Tibial nerve (tissue), 4 donors: ENCODE data around the gene DPH1. TPM values are rescaled to one million over a fixed set of nuclear protein-coding genes. Genes with fewer than 3 reads are reported as not detected.
A peak's percentile ranks its signal among the peaks of the same experiment; 100 is the strongest.

Experiments used
- DNase-seq, 2 donors: peaks; one replicate each; pipeline ENCODE4 v3.0.0-alpha.2; 2019; ENCODE audit warnings: low spot score in 2 of 2
- H3K27ac ChIP-seq, 4 donors: fragments of 200-600 bp; sonication (generic) in 3 of 4; one replicate each; pipeline ENCODE4 v1.5.1; 2017 to 2019; ENCODE audit warnings: mild to moderate bottlenecking in 1 of 4
- H3K27me3 ChIP-seq, 2 donors: fragments of 200-600 bp; sonication (generic) in 1 of 2; one replicate each; pipeline versions ENCODE4 v1.5.1 to v1.6.0; 2017 to 2019
- H3K36me3 ChIP-seq, 3 donors: fragments of 200-600 bp; sonication (generic); one replicate each; pipeline ENCODE4 v1.5.1; 2018 to 2019
- H3K4me1 ChIP-seq, 4 donors: fragments of 200-600 bp; sonication (generic) in 3 of 4; one replicate each; pipeline ENCODE4 v1.5.1; 2017 to 2019
- H3K4me3 ChIP-seq, 4 donors: fragments of 200-600 bp; sonication (generic) in 3 of 4; one replicate each; pipeline ENCODE4 v1.5.1; 2017 to 2019; ENCODE audit warnings: mild to moderate bottlenecking in 1 of 4, moderate library complexity in 1 of 4
- H3K9me3 ChIP-seq, 4 donors: fragments of 200-600 bp; sonication (generic) in 3 of 4; one replicate each; pipeline ENCODE4 v1.5.1; 2017 to 2019
- EP300 ChIP-seq, 2 donors: sonication (generic); formaldehyde crosslinking; IDR thresholded peaks; one replicate each; pipeline ENCODE4 v1.6.1; 2017; ENCODE audit warnings: antibody characterized with exemption in 2 of 2, mild to moderate bottlenecking in 1 of 2
- POLR2A ChIP-seq, 2 donors: fragments of 450-650 bp; IDR thresholded peaks; one replicate each; pipeline ENCODE4 v1.6.1; 2017; ENCODE audit warnings: antibody characterized with exemption in 2 of 2, mild to moderate bottlenecking in 2 of 2, moderate library complexity in 2 of 2
- WGBS, 2 donors: methylation state at CpG; one replicate each; pipeline ENCODE4 v1.1.5; 2018; 5-methylcytosine and 5-hydroxymethylcytosine counted together
- total RNA-seq, 4 donors: library from RNA; depleted of rRNA; stranded (reverse); fragments of >200 nt; gene quantifications; one replicate each; pipeline ENCODE4 v1.1.0, GENCODE V29; 2016
- TF ChIP-seq, protein P1 (sequence below), 5 experiments: fragments of 200-600 bp in 3 of 5; fragments of 450-650 bp in 2 of 5; sonication (generic) in 3 of 5; IDR thresholded peaks; one replicate each; pipeline ENCODE4 v1.5.1; 2016 to 2019; ENCODE audit warnings: antibody characterized with exemption in 5 of 5, mild to moderate bottlenecking in 3 of 5, moderate library complexity in 2 of 5

The DPH1 gene
- total RNA-seq, 4 donors from 2014 or later = 56.3 to 137 (median 63.9) TPM

- WGBS, 2 donors = 90 to 95% methylated on average over 16 of the region's 16 CpGs
- Histone ChIP-seq H3K27me3 (peaks cover 0 to 44% of the 10 kb centered on the region in 2 donors), H3K9me3 (no peaks in the 10 kb centered on the region), H3K4me1 (peaks cover 0 to 36% (median 18%) of the 10 kb centered on the region in 4 donors), H3K36me3 (no peaks in the 10 kb centered on the region), H3K4me3 (no peak overlapping the region), H3K27ac (no peak overlapping the region)
- TF ChIP-seq POLR2A (IDR thresholded peaks at IDR 0.05) (no peak), EP300 (IDR thresholded peaks at IDR 0.05) (no peak)
- TF ChIP-seq, protein P1, sequence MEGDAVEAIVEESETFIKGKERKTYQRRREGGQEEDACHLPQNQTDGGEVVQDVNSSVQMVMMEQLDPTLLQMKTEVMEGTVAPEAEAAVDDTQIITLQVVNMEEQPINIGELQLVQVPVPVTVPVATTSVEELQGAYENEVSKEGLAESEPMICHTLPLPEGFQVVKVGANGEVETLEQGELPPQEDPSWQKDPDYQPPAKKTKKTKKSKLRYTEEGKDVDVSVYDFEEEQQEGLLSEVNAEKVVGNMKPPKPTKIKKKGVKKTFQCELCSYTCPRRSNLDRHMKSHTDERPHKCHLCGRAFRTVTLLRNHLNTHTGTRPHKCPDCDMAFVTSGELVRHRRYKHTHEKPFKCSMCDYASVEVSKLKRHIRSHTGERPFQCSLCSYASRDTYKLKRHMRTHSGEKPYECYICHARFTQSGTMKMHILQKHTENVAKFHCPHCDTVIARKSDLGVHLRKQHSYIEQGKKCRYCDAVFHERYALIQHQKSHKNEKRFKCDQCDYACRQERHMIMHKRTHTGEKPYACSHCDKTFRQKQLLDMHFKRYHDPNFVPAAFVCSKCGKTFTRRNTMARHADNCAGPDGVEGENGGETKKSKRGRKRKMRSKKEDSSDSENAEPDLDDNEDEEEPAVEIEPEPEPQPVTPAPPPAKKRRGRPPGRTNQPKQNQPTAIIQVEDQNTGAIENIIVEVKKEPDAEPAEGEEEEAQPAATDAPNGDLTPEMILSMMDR (IDR thresholded peaks at IDR 0.05) = no peak
- no peak for DNase-seq
Observed at GRCh38 chr17:1995321-1995892, 34.5 kb upstream of the DPH1 start.

GRCh38 chr17:1995907-1996799 lies 33.8 kb upstream of the DPH1 start:
- TF ChIP-seq POLR2A (IDR thresholded peaks at IDR 0.05) = no peak
- no peak for TF ChIP-seq EP300 (IDR thresholded peaks at IDR 0.05)
- TF ChIP-seq, protein P1 (IDR thresholded peaks at IDR 0.05) = no peak
- no peaks in the 10 kb centered on the region for H3K36me3 ChIP-seq
- peaks cover 0 to 38% of the 10 kb centered on the region in 2 donors for H3K27me3 ChIP-seq
- no peak overlapping the region for H3K4me3 ChIP-seq
- peaks cover 0 to 38% (median 18%) of the 10 kb centered on the region in 4 donors for H3K4me1 ChIP-seq
- no peak overlapping the region for H3K27ac ChIP-seq
- DNase-seq = no peak
- no peaks in the 10 kb centered on the region for H3K9me3 ChIP-seq
- WGBS, 2 donors = 71 to 82% methylated on average over 14 of the region's 14 CpGs

DNA sequence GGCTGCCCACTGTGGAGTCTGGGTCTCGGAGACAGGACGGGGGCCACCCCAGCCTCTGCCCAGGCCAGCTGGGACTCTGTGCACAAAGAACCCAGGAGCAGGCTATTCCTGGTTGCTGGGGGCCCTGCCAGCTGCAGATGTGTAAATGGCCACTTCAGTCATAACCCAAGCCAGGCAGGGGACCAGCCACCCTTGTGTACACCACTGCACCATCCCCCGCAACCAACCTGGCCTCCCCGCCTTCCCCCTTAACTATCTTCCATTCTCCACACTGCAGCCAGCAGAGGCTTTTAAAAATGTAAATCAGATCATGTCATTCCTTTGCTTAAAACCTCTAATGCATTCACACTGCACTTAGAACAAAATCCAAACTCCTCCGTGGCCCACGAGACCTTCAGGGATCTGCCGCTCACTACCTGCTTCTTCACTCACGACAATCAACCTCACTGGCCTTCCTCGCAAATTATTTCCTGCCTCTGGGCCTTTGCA lies 33.1 kb upstream of the DPH1 start:
- H3K27me3 ChIP-seq = peaks cover 0 to 34% of the 10 kb centered on the region in 2 donors
- no peaks in the 10 kb centered on the region for H3K9me3 ChIP-seq
- DNase-seq = no peak
- H3K4me1 ChIP-seq = peaks cover 0 to 38% (median 18%) of the 10 kb centered on the region in 4 donors
- TF ChIP-seq POLR2A (IDR thresholded peaks at IDR 0.05) (no peak), EP300 (IDR thresholded peaks at IDR 0.05) (no peak)
- TF ChIP-seq, protein P1 (IDR thresholded peaks at IDR 0.05) = no peak
- no peak overlapping the region for H3K27ac ChIP-seq
- WGBS, 2 donors = 86 to 91% methylated on average over 9 of the region's 9 CpGs
- no peaks in the 10 kb centered on the region for H3K36me3 ChIP-seq
- no peak overlapping the region for H3K4me3 ChIP-seq

DNA sequence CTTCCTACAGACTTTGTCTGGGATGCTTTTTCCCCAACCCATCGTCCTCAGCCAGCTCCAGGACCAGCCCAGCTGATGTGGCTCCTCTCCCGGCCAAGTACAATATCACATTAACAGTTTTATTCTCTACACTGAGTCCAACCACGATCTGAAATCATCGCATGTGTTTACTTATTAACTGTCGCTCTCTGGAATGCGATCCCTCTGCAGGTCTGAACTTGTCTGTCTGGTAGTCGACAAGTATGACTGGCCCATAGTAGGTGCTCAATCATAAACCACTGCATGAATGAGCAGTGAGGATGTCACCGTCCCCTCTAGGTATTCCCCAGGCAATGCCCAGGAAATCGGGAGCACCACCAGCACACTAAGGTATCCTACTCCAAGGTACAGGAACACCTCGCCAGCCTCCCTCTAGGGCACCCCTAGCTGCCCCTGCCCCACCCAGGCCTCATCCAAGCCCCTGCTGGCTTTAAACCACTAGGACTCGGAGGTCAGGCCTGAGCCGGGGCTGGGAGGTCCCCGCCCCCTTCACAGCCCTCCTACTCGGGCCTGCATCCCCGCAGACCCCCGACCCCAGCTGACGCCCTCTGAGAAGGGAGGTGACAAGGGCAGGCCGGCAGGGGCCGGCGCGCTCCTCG lies 32.5 kb upstream of the DPH1 start:
- Histone ChIP-seq H3K9me3 (no peaks in the 10 kb centered on the region), H3K4me3 (peak overlapping the region; percentile 29 to 51 (median 40)), H3K4me1 (peaks cover 0 to 38% (median 18%) of the 10 kb centered on the region in 4 donors), H3K27me3 (peaks cover 0 to 32% of the 10 kb centered on the region in 2 donors), H3K36me3 (no peaks in the 10 kb centered on the region), H3K27ac (peak overlapping the region; percentile 8 to 67 (median 58))
- TF ChIP-seq EP300 (IDR thresholded peaks at IDR 0.05) (no peak), POLR2A (IDR thresholded peaks at IDR 0.05) (no peak)
- TF ChIP-seq, protein P1 (IDR thresholded peaks at IDR 0.05) = no peak
- WGBS, 2 donors = 44 to 68% methylated on average over 10 to 22 of the region's 22 CpGs
- DNase-seq = no peak
